GM21423 (cell line): Measurements from ENCODE around the gene PPP1R17.

Experiments
- ATAC-seq: cut with Tn5 transposase; IDR thresholded peaks from one replicate; pipeline ENCODE4 v1.9.1; 2021; ENCODE audit warnings: mild to moderate bottlenecking, moderate library complexity; ENCODE audit not compliant: unreplicated experiment

PPP1R17 gene

GRCh38 chr7:31687024-31687748, at the start of gene PPP1R17:
Gene PPP1R17, plus strand, starts transcription at chr7:31687215. Its CDS starts 5,227 bp downstream, at chr7:31692442.
- ATAC-seq = no peak

- ATAC-seq = no peak
These were observed 46.6 kb upstream of the PPP1R17 start for GRCh38 chr7:31640381-31640780.

- no peak for ATAC-seq
These were observed 44.3 kb upstream of the PPP1R17 start for GRCh38 chr7:31642681-31643115.

DNA sequence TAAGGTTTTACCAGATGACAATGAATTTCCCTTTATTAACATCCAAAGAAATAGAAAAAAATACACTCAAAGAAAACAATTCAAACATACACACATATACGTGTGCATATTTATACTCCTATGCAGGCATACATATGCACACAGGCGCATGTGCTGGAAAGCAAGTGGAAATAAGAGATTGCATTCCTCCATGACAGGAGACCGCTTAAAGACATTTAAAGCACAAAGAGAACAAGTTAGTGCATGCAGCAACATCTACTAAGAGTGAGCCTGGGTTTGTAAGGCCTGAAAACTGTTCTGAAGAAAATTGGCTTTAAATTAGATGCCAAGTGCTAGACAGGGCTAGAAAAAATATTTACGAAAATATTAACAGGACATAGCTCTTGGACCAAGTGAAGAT, 40.1 kb upstream of the PPP1R17 start:
- ATAC-seq = no peak

- ATAC-seq = no peak
These were observed 39.5 kb upstream of the PPP1R17 start for GRCh38 chr7:31647511-31647910.

- ATAC-seq = no peak
These were observed 38.7 kb upstream of the PPP1R17 start for GRCh38 chr7:31648288-31648687.

DNA sequence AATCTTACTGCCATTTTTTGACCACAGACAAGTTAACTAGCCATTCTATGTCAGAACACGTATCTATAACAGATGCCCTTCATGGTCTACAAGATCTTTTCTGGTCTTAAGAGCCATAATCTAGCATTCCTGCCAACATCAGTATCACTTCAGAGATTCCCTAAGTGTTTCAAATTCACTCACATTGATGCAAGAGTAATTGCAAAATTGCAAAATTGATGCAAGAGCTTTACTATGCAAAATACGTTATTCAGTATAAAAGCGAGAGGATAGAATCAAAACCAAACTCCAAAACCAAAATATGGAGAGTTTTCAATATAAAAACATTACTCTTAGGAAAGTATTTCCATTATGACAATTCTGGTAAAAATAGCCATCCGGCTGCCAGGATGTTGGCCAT, 38.1 kb upstream of the PPP1R17 start:
- ATAC-seq = no peak

GRCh38 chr7:31651234-31652062, 35.6 kb upstream of the PPP1R17 start:
- no peak for ATAC-seq

GRCh38 chr7:31652063-31652326, 35.0 kb upstream of the PPP1R17 start:
- ATAC-seq = no peak

DNA sequence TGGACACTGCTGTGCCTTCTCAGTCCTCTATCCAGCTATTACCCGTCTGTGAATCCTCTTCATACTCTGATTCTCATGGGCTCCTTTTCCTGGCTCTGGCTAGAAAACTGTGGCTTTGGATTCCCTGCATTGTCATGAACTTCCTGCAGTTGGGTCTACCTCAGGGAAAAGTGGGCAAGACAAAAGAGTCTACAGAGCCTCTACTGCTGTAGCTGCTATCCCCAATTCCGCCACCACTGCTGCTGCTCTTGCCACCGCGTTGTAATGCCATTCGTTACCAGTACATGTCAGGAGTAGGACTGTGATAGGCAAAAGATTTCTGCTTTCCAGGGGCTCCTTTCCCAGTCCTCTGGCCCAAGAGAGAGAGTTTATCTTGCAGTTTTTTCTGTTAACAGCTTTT, 23.9 kb upstream of the PPP1R17 start:
- no peak for ATAC-seq

DNA sequence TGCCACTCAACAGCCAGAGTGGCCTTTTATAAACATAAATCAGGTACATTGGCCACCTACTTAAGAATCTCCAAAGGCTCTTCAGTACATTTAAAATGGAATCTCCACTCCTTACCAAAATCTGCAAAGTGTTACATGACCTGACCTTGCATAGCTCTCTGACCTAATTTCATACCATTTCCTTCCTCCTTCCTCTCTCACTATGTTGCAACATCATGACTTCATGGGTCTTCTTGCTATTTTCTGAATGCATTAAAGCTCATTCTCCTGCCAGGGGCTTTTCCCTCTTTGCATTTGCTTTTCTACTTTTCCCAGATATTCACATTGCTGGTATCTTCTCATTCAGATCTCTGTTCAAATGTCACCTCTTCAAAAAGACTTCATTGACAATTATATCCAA, 22.1 kb upstream of the PPP1R17 start:
- ATAC-seq = no peak

DNA sequence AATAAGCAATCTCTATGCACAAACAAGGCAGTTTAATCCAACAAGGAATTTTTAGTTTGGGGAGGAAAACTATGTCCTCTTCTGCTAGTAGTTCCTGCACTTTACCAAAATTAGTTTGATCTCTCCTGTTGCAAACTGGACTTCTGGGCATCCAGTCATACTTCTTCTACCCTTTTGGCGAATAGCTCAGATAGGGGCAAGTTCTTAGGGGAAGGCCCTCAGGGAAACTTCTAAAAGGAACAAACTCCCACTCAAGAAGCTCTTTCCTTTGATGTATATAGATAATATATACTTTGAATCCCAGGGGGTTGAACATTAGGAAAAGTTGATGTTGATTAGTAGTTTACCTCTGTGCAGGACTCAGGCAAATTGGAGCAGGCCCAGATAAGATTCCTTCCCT, 21.5 kb upstream of the PPP1R17 start:
- no peak for ATAC-seq

DNA sequence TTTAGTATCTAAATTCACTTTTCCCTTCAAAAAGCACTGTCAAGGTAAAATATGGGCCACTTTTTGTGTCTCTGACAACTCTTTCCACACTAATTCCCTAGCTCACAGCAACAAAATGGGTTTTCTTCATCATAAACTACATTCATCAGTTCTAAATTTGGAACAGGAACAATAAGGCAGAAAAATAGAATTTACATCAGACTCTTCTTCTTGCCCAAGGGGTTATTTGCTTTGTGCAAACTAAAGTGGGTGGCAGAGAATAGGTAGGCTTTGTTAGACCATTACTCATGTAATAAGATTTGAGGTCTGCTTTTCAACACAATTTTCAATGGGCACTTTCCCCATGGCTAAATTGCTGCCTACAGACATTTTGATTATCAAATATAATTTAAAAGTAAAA, 17.6 kb upstream of the PPP1R17 start:
- no peak for ATAC-seq

DNA sequence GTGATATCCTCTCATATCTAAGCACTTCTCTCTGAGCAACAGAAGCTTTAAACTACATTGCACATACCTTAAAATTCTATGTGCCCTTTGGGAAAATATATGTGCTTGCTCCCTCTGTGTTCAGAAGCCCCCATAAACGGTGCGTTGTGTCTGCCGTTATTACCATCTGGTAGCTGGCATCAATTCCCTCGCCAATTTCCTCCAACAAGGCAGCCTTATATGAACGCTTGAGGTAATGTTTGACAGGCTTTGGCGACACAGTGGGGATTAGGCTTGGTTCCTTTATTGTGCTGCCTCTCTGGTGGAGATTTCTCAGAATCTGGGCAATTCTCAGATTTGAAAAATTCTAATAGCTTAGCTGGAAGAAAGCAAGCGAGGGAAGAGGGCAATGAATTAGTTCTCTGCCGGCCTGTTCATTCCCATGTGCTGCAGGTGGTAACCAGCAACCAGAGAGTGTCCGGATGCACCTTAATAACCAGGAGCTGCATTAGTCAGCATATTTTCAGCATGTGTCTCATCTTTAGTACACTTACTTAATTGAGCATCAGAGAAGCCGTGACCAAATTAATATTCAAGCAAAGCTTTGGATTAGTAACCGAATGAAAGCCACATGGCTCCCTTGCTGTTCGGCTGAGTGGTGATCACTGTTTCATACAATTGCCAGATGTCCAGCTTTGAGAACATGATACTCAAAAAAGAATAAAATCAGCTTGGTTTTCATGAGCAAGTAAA, 7.3 kb upstream of the PPP1R17 start:
- no peak for ATAC-seq

- no peak for ATAC-seq
These were observed 3.4 kb upstream of the PPP1R17 start for GRCh38 chr7:31683445-31684225.

- ATAC-seq = peak; percentile 80
These were observed 1.4 kb downstream of the PPP1R17 start for GRCh38 chr7:31688372-31688771.

GRCh38 chr7:31688996-31689395, 2.0 kb downstream of the PPP1R17 start:
- ATAC-seq = no peak

DNA sequence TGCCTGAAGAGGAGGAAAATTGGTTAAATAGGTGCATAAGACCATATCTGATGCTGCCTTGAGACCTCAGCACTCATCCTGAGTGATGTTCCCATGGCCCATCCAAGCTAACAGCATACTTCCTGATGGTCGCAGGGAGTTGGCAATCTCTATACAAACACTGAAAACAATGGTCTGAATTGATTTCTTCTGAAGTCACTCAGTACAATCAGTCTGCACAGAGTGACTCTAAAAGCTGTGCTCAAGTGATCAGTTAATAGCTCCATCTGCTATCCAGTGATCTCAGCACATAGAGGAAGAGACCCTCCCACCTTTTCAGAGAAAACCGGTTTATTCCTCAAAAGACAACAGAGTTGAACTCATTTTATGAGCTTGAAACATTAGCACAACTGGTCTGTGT, 3.9 kb downstream of the PPP1R17 start:
- no peak for ATAC-seq

GRCh38 chr7:31692451-31692850, 5.4 kb downstream of the PPP1R17 start:
- ATAC-seq = no peak

DNA sequence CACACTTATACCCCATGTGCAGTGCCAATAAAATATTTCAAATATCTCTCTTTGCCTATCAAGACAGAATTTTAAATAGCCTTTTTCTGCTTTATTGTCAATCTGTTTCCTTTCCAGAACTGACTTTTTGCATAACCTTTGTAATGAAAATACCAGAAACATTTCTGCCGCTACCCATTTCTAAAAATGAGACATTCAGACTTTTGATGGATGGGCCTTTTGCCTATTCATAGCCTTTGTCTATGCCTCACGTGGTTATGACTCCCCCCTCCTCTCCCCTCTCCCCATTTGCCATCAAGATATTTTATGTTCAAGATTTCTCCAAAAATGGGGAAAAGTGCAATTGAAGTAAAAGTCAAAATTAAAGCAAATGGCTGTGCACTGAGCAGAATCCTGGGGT, 5.9 kb downstream of the PPP1R17 start:
- ATAC-seq = no peak
